EL (cell line): ENCODE results near the gene OSBPL5.
A peak's percentile ranks its signal among the peaks of the same experiment; 100 is the strongest.

Experiments used
- DNase-seq: peaks from one replicate; pipeline ENCODE4 v3.0.0-alpha.2; 2016

OSBPL5 gene, protein sequence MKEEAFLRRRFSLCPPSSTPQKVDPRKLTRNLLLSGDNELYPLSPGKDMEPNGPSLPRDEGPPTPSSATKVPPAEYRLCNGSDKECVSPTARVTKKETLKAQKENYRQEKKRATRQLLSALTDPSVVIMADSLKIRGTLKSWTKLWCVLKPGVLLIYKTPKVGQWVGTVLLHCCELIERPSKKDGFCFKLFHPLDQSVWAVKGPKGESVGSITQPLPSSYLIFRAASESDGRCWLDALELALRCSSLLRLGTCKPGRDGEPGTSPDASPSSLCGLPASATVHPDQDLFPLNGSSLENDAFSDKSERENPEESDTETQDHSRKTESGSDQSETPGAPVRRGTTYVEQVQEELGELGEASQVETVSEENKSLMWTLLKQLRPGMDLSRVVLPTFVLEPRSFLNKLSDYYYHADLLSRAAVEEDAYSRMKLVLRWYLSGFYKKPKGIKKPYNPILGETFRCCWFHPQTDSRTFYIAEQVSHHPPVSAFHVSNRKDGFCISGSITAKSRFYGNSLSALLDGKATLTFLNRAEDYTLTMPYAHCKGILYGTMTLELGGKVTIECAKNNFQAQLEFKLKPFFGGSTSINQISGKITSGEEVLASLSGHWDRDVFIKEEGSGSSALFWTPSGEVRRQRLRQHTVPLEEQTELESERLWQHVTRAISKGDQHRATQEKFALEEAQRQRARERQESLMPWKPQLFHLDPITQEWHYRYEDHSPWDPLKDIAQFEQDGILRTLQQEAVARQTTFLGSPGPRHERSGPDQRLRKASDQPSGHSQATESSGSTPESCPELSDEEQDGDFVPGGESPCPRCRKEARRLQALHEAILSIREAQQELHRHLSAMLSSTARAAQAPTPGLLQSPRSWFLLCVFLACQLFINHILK

DNA sequence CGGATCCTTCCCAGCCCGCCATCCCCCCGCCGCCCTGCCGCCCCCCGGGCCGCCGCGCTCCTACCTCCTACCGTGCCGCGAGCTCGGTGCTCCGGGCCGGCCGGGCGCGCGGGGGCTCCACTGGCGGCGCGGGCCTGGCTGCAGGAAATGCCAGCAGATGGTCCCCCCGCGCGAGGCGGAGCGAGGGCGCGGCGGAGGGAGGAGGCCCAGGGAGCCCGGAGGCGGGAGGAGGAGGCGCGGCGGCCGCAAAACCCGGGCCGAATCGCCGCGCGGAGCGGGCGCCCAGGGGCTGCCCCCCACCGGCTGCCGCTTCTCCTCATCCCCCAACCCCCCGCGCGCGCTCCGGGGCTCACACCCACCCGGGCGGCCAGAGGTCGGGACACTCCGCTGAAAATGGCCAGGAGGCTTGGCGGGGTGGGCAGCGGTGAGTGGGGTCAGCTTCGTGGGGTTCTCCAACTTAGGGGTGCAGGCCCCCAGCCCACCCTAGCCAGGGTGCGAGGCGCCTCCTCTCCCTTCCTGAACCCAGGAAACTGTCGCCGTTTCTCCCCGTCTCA is at the start of gene OSBPL5:
OSBPL5 (minus strand) TSS at position 159 of the 554 bp plus-strand sequence. CDS start 36,162 bp downstream, outside the sequence.
- DNase-seq: peak; percentile 75

- no peak for DNase-seq
Measured at GRCh38 chr11:3214420-3214699, 49.2 kb upstream of the OSBPL5 start.

- DNase-seq: no peak
Measured at GRCh38 chr11:3213659-3214419, 48.7 kb upstream of the OSBPL5 start.

DNA sequence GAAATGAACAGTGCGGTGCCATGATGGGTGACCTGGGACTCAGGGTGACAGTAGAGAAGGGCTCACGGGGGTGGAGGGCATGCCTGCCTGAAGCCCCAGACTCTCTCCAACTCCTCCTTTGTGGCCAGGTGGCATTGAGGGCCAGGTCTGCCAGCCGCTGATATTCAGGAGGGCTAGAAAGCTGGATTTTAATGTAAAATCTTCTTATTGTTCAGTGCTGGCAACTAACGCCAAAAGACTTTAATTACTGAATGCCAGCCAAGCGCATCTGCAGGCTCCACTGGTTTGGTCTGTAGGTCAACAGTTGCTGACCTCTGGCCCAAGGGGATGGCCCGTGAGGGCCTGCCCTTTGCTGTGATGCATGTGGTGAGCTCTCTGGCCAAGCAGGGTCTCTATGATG is 43.2 kb upstream of the OSBPL5 start:
- no peak for DNase-seq

DNA sequence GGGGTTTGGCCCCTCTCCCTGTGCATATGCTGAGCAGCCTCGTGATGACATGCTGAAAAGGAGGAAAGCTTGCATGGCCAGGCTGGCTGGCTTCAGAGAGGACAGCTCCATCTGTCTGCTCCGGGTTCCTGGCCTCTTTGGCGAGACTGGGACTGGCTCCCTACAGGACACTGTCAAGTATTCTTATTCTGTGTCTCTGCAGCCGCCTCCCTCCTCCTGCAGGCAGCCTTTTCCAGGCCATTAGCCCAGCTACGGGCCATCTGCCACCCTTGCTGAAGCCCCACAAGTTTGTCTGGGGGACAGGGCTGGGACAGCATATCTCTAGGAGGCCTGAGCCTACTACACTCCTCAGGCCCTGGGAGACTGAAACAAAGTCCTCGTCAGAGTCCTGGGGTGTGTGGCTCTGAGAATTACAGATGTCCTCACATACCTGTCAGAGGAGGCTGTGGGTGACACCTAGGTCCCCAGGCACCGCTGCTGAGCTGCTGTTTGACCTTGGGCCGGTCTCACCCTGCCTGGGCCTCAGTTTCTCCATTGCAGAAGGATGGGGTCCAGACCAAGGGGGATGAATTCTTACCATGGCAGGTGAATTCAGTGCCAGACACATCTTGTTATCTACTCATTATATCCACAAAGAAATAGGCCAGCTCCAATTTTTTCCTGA is 42.5 kb upstream of the OSBPL5 start:
- no peak for DNase-seq

GRCh38 chr11:3206922-3207204 is 41.8 kb upstream of the OSBPL5 start:
- no peak for DNase-seq

DNA sequence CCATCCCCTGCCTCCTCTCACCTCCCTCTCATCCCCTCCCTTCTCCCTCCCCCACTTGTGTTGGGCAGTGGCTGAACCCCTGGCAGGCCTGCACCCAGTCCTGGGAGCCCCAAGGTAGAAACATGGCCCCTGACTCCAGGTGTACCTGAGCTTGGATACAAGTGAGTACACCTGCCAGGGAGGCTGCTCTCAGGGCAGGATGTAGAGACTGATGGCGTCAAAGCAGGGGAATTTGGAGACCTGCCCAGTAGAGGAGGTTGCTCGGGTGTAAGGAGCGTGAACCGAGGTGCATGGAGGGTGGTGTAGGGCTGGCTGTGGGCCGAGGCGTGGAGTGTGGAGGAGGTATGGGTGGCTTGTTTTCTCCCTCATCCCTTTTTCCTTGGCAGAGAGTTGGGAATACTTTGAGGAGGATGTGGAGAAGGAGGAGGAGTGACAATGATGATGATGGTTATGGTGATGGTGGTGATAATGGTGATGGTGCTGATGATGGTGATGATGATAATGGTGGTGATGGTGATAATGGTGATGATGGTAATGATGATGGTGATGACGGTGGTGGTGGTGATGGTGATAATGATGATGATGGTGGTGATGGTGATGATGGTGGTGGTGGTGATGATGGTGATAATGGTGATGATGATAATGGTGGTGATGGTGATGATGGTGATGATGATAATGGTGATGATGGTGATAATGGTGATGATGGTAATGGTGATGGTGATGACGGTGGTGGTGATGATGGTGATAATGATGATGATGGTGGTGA is 41.2 kb upstream of the OSBPL5 start:
- no peak for DNase-seq

GRCh38 chr11:3205261-3206155 is 40.4 kb upstream of the OSBPL5 start:
- no peak for DNase-seq

GRCh38 chr11:3204141-3205015 is 39.3 kb upstream of the OSBPL5 start:
- DNase-seq: no peak

GRCh38 chr11:3203221-3204043 is 38.3 kb upstream of the OSBPL5 start:
- peak; percentile 12 for DNase-seq

GRCh38 chr11:3202759-3203158 is 37.6 kb upstream of the OSBPL5 start:
- DNase-seq: no peak

DNA sequence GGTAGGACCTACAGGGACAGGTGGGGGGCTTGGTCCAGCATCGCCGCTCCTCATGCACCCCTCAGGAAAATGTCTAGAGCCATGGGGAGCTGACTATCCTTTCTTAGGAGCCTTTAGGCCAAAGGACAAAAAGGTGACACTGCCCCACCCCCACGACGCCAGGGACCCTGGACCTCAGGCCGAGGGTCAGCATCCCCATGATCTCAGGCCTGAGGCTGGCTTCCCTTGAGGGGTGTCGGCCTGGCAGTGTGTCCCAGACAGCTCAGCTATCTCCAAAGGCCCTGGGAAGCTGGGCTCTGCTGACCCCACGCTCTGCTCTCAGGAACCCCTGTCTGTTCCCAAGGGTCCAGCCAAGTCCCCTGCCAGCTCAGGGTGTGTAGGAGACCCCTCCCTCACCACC is 37.2 kb upstream of the OSBPL5 start:
- no peak for DNase-seq

- no peak for DNase-seq
Measured at GRCh38 chr11:3201677-3202181, 36.6 kb upstream of the OSBPL5 start.

DNA sequence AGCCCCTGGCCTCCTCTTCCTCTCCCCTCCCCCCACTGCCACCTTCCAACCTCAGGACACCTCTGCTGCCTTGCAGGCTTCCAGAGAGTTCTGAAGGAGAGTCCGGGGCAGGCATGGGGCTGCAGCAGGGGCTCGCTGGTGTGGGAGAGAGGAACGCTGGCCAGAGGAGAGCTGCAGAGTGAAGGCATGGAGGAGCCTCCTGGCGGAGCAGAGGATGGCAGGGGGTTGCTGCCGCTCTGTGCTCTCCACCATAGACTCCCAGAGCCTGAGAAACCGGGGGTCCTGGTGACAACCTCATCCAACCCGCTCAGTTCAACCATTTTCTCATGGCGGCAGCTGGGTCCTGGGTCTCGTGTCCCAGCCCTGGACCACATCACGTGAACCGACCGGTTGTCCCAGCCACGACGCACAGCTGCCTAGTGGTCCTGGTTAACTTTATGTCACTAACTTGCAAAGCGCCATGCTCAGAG is 36.0 kb upstream of the OSBPL5 start:
- DNase-seq: no peak

DNA sequence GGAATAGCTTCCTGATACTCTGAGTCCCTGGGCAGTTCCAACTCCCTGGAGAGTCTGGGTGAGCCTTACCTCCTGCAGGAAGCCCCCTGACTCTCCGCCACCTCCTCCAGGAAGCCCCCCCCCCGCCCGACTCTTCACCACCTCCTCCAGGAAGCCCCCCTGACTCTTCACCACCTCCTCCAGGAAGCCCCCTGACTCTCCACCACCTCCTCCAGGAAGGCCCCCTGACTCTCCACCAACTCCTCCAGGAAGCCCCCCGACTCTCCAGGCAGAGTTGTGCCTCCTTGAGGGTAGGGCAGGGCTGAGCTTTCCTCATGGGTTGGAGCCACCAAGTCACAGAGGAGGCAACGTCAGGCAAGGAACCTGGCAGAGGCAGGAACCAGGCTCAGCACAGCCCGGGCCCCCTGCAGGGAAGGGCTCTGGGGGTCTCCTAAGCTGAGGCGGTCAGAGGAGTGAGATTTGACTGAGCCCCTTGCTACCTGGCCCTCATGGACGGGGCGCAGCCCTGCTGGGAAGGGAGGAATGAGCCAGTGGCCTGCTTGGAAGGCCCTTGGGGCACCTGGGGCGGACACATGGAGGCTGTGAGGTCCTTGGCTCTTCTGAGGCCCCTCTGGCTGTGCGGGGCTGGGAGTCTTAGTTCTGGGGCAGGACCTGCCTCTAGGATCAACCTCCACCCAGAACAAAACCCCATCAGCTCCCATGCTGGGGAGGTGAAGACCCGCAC is 35.4 kb upstream of the OSBPL5 start:
- DNase-seq: no peak

- DNase-seq: no peak
Measured at GRCh38 chr11:3199537-3200295, 34.6 kb upstream of the OSBPL5 start.

DNA sequence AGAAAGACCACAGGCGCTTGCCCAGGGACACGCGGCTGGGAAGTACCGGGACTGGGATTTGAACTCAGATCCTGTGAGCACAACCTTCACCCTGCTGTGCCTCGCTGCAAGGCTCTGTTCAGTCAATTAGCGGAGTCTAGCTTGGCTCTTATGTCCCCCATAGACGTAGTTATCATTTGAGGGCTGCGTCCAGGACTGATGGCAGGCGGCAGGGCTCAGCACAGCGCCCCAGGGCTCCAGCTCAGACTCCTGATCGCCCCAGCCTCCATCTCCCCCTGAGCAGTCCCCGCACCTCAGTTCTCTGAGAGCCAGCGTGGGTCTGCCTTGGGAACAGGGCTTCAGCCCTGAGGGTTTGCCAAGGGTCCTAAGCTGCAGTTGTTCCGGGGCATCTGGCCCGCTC is 33.7 kb upstream of the OSBPL5 start:
- DNase-seq: no peak
